Stimulated activated CD4-positive, alpha-beta T cell treated with anti-CD3 and anti-CD28 coated beads, TNF-alpha, amount 100 ng/mL, for 48 hours (primary cell): ENCODE measurements around the gene GCGR.

Source experiments
- DNase-seq, 3 donors: peaks; one replicate each; pipeline ENCODE4 v3.0.0-alpha.2; 2020; ENCODE audit warnings: low read depth in 3 of 3

GCGR gene

DNA sequence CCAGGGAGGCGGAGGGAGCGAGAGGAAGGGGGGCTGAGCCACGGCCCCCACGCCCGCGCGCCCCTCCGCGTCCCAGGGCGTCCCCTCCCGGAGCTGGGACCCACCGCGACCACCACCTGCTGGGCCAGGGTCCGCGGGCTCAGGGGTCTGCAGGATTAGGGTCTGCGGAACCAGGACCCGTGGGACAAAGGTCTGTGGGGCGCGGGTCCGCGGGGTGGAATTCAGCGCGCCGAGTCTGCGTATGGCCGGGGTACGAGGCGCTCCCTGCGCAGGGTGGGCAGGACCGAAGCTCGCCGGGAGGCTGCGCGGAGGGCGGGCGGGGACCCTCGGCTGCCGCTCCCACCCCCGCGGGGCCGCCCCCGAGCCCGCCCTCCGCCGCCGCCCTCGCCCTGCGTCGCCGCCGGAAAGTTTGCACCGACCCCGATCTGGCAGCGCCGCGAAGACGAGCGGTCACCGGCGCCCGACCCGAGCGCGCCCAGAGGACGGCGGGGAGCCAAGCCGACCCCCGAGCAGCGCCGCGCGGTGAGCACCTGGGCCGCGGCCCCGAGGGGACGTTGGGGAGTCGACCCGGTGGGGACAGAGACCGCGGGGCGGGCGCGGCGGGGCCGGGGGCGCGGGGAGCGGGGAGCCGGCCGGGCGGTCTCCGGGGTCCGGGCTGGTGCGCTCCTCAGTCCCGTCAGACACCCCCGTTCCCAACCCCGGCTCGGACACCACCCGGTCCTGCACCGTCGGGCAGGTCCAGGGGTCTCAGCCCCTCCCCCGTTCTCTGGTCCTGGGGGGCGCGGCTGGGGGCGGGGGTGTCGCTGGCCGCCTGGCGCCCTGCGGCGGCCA is at the start of gene GCGR:
Gene GCGR, plus strand, starts transcription at position 423 of the 831 bp plus-strand sequence. CDS start 4,869 bp downstream, outside the sequence.
- DNase-seq = no peak

DNA sequence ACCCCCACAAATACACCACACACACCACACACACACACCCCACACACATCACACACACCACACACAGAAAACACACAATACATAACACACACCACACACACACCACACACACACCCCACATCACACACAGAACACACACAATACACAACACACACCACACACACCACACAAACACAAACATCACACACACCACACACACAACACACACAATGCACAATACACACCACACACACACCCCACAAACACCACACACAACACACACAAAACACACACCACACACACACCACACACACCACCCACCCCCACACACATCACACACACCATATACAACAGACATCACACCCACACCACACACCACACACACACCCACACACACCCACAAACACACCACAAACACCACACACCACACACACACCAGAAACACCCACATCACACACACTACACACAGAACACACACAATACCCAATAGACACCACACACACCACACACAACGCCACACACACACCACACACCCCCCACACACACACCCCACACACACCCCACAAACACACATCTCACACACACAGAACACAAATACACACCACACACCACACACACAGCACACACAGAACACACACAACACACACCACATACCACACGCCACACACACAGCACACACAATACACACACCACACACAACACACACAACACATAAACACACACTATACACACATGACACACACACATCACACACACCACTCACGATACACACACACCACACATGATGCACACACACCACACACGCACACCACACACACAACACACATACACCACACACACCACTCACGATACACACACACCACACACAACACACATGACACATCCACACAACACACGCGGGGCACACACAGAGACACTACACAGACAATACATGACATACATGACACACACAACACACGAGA is 11.0 kb upstream of the GCGR start:
- no peak for DNase-seq

DNA sequence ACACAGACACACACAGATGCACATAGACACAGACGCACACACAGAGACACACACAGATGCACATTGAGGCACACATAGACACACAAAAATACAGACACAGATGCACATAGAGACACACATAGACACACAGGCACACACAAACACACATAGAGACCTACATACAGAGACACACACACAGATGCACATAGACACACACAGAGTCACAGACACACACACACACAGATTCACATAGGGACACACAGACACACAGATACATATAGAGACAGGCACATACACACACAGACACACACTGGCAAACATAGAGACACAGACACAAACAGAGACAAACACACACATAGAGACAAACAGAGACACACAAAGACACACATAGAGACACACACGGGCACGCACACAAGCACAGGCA is 9.9 kb upstream of the GCGR start:
- no peak for DNase-seq

- no peak for DNase-seq
These were observed 9.4 kb upstream of the GCGR start for GRCh38 chr17:81794509-81794908.

GRCh38 chr17:81801327-81801726 is 2.6 kb upstream of the GCGR start:
- no peak for DNase-seq

DNA sequence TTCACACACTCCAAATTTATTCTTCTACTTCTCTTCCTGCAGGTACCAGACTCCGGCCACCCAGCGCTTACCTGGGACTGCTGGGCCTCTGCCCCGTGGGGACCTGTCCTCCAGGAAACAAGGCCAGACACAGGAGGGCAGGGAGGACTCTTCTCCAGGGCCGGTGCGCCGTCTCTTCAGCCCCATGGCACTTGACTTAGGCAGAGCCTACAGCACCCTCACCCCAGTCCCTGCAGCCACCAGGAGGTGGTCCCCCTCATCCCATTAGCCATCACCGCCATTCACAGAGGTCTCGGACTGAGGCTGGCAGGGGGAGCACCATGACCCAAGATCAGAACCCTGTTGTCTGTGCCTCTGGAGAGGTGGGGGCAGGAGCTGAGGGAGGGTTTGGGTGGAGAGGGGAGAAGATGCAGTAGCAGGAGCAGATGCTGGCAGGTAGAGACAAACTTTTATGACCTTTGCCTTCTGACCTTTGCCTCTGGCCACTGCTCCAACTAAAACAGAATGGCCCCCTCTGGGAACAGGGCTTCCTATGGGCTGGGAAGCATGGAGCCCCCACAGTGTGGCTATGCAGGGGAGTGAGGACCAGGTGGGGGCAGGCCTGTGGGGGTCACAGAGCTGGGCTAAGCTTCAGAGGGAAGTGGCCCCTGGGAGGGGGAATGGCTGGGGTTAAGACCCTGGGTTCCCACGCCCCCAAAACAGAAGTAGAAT is 1.7 kb upstream of the GCGR start:
- DNase-seq = no peak

- no peak for DNase-seq
These were observed 900 bp upstream of the GCGR start for GRCh38 chr17:81802856-81803643.

- no peak for DNase-seq
These were observed 829 bp downstream of the GCGR start for GRCh38 chr17:81804559-81805399.

DNA sequence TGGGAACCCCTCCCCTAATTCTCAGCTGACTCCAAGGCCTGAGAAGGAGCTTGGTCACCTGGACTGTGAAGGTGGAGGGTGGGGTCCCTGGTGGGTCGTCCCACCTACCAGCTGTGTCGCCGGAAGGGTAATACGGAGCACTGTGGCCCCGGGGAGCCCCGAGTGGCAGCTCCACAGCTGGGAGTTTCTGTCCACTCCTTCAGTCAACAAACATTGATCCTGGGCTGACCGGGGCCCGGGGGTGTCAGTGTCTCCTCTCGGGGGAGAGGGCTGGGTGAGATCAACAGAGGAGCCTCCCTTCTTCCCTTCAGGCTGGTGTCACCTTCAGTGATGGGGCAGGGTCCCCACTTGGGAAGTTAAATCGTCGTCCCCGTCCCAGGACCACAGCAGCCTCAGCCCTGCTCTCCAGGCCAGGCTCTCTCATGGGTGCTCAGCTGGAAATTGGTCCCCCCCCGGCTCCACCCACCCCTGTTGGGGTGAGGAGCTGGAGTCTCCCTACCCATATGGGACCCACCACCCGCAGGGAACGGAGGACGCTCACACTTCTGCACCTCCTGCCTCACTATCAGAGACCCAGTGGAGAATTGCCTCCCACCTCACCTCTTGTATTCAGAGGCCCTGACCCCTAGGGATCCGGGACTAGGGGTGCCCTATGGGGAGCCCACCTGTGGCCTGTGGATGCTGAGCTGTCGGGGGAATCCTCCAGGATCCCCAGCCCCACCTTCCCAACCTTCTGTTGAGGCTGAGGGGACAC is 1.9 kb downstream of the GCGR start:
- DNase-seq = no peak

DNA sequence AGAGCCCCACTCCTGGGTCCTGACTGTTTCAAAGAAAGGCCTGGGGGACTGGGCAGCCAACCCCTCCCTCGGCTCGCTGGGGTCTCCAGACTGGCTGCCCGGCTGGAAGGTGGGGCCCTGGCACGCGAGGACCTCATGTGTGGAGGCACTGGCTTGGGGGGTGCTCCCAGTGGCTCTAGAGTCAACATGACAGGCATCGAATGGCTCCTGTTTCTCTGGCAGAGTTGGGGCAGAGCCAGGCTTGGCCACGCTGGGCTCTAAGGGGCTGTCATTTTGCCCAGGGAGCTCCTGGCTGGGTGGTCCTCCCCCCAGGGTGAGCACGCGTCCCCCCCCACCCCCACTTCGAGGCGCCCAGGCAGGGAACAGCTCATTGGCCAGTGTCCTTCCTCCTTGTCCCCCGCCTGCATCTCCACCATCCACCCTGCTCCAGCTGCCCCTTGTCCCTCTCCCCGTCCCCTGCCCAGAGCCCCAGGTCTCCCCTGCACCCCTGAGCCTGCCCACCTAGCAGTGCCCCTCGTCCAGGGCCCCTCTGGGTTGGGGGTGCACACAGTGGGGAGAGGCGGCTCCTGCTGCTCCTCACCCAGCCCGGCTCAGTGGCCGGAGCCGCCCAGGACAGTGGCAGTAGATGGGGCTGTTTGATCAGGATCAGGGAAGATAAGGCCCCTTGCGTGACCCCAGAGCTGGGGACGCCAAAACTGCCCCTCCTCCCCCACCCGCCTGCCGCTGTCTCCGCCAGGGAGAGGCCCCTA is 2.7 kb downstream of the GCGR start:
- DNase-seq = no peak

GRCh38 chr17:81807210-81807719 is 3.3 kb downstream of the GCGR start:
- DNase-seq = no peak

DNA sequence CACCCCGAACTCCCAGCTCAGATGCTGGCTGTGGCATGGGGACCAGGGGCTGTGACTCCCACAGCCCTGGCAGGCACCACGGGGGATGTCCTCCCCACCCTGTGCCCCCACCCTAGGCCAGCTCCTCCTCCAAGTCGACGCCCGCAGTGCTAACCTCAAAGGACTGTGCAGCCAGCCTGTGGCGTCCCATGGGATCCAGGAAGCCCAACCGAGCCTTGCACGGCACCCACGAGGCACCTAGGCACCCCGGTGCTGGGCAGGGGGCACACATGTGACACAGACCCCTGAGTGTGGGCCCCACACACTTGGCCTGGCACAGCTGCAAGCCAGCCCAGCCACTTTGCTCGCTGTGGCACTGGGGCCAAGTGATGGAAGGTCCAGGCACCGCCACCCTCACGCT is 3.9 kb downstream of the GCGR start:
- no peak for DNase-seq

- DNase-seq = no peak
These were observed 5.0 kb downstream of the GCGR start for GRCh38 chr17:81808778-81809555.

GRCh38 chr17:81809556-81809998 is 5.6 kb downstream of the GCGR start:
- DNase-seq = no peak

DNA sequence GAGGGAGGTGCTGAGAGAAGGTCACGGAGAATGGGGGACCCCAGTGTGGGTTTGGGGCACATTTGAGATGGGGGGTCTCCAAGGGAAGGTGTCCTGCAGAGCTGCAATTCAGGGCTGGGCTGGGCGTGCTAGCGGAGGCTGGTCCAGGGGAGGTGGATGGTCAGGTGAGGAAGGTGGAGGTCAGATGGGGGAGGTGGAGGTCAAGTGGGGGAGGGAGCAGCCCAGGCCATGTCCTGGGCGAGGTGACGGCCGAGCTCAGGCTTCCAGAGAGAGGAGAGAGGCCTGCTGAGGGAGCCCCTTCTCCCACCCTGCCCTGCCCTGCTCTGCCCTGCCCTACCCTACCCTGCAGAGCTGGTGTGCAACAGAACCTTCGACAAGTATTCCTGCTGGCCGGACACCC is 6.5 kb downstream of the GCGR start:
- DNase-seq = no peak

- no peak for DNase-seq
These were observed 7.1 kb downstream of the GCGR start for GRCh38 chr17:81810892-81811704.
